HG03066 (cell line): Measurements from ENCODE around the gene SLCO3A1.

ENCODE experiments used
- ATAC-seq: cut with Tn5 transposase; IDR thresholded peaks from one replicate; pipeline ENCODE4 v1.9.1; 2021; ENCODE audit warnings: low read depth; ENCODE audit not compliant: unreplicated experiment

SLCO3A1 gene

GRCh38 chr15:91936182-91936775 is 82.8 kb downstream of the SLCO3A1 start:
- ATAC-seq, result no peak

- ATAC-seq, result no peak
These were observed 83.4 kb downstream of the SLCO3A1 start for GRCh38 chr15:91936927-91937326.

- ATAC-seq, result no peak
These were observed 84.6 kb downstream of the SLCO3A1 start for GRCh38 chr15:91938136-91938535.

GRCh38 chr15:91939403-91939831 is 85.9 kb downstream of the SLCO3A1 start:
- ATAC-seq, result no peak

GRCh38 chr15:91940496-91941381 is 87.2 kb downstream of the SLCO3A1 start:
- no peak for ATAC-seq

GRCh38 chr15:91941871-91942658 is 88.6 kb downstream of the SLCO3A1 start:
- no peak for ATAC-seq

- no peak for ATAC-seq
These were observed 89.3 kb downstream of the SLCO3A1 start for GRCh38 chr15:91942720-91943394.

- ATAC-seq, result no peak
These were observed 90.8 kb downstream of the SLCO3A1 start for GRCh38 chr15:91944331-91944730.

- ATAC-seq, result no peak
These were observed 91.9 kb downstream of the SLCO3A1 start for GRCh38 chr15:91945385-91945784.

GRCh38 chr15:91946075-91946474 is 92.6 kb downstream of the SLCO3A1 start:
- ATAC-seq, result no peak

- ATAC-seq, result no peak
These were observed 93.2 kb downstream of the SLCO3A1 start for GRCh38 chr15:91946581-91947292.

GRCh38 chr15:91947293-91947679 is 93.8 kb downstream of the SLCO3A1 start:
- no peak for ATAC-seq

GRCh38 chr15:91947683-91948608 is 94.4 kb downstream of the SLCO3A1 start:
- no peak for ATAC-seq

GRCh38 chr15:91949361-91949760 is 95.9 kb downstream of the SLCO3A1 start:
- no peak for ATAC-seq

- no peak for ATAC-seq
These were observed 96.5 kb downstream of the SLCO3A1 start for GRCh38 chr15:91950054-91950453.

- no peak for ATAC-seq
These were observed 97.3 kb downstream of the SLCO3A1 start for GRCh38 chr15:91950631-91951329.

- ATAC-seq, result no peak
These were observed 98.7 kb downstream of the SLCO3A1 start for GRCh38 chr15:91952216-91952615.

GRCh38 chr15:91953432-91953831 is 99.9 kb downstream of the SLCO3A1 start:
- ATAC-seq, result no peak
